Liver (tissue), 9 donors: ENCODE results near the gene UBE2E2. TPM values are rescaled to one million over a fixed set of nuclear protein-coding genes. Genes with fewer than 3 reads are reported as not detected.
"Not testable (repeated sequence)": the region's sequence is repeated elsewhere in the genome, so short reads cannot be mapped to it uniquely, and the experiment has no call there.

ENCODE experiments used
- DNase-seq: peaks from one replicate; pipeline ENCODE4 v3.0.0-alpha.2; 2017; ENCODE audit warnings: low spot score
- H3K27ac ChIP-seq, 2 donors: one replicate each; pipeline ENCODE4 v1.7.0; 2013; ENCODE audit warnings: inconsistent platforms in 2 of 2, low read length in 2 of 2, control low read depth in 1 of 2, low read depth in 1 of 2, mild to moderate bottlenecking in 1 of 2
- H3K27me3 ChIP-seq, 4 donors: one replicate each; pipeline versions ENCODE4 v1.6.1 to v1.7.0; 2013; ENCODE audit warnings: low read length in 3 of 4, inconsistent platforms in 1 of 4, mild to moderate bottlenecking in 1 of 4, moderate library complexity in 1 of 4; ENCODE audit not compliant: control insufficient read depth in 4 of 4, insufficient read depth in 4 of 4
- H3K36me3 ChIP-seq, 4 donors: one replicate each; pipeline versions ENCODE4 v1.6.1 to v1.7.0; 2013; ENCODE audit warnings: low read length in 3 of 4, mild to moderate bottlenecking in 3 of 4, low read depth in 1 of 4, moderate library complexity in 1 of 4; ENCODE audit not compliant: control insufficient read depth in 4 of 4, insufficient read depth in 3 of 4
- H3K4me1 ChIP-seq, 4 donors: one replicate each; pipeline versions ENCODE4 v1.6.1 to v1.7.0; 2013; ENCODE audit warnings: low read length in 3 of 4, mild to moderate bottlenecking in 3 of 4, moderate library complexity in 1 of 4; ENCODE audit not compliant: control insufficient read depth in 4 of 4, insufficient read depth in 4 of 4
- H3K4me3 ChIP-seq, 3 donors: one replicate each; pipeline versions ENCODE4 v1.6.1 to v1.7.0; 2013; ENCODE audit warnings: low read length in 3 of 3, control low read depth in 1 of 3, low read depth in 1 of 3, mild to moderate bottlenecking in 1 of 3
- H3K9ac ChIP-seq, 2 donors: one replicate each; pipeline ENCODE4 v1.7.0; 2013; ENCODE audit warnings: low read length in 2 of 2, mild to moderate bottlenecking in 2 of 2, moderate library complexity in 2 of 2, control low read depth in 1 of 2, low read depth in 1 of 2
- H3K9me3 ChIP-seq, 4 donors: one replicate each; pipeline versions ENCODE4 v1.6.1 to v1.7.0; 2013; ENCODE audit warnings: low read length in 3 of 4; ENCODE audit not compliant: control insufficient read depth in 4 of 4
- ATF3 ChIP-seq: IDR thresholded peaks from 2 replicates; pipeline ENCODE4 v1.6.1; 2016; ENCODE audit warnings: antibody characterized with exemption
- EGR1 ChIP-seq, 2 donors: IDR thresholded peaks; 2 replicates each; pipeline ENCODE4 v1.6.1; 2016 to 2018; ENCODE audit warnings: antibody characterized with exemption in 2 of 2, low read depth in 2 of 2
- FOXA1 ChIP-seq: IDR thresholded peaks from 2 replicates; pipeline ENCODE4 v1.6.1; 2016; ENCODE audit warnings: antibody characterized with exemption
- FOXA2 ChIP-seq: IDR thresholded peaks from 2 replicates; pipeline ENCODE4 v1.6.1; 2016; ENCODE audit warnings: antibody characterized with exemption
- HNF4A ChIP-seq, 2 donors: conservative IDR thresholded peaks; 2 replicates each; pipeline ENCODE4 v1.6.1; 2016; ENCODE audit warnings: antibody characterized with exemption in 2 of 2, mild to moderate bottlenecking in 2 of 2
- HNF4G ChIP-seq: IDR thresholded peaks from 2 replicates; pipeline ENCODE4 v1.6.1; 2016; ENCODE audit warnings: antibody characterized with exemption
- JUND ChIP-seq, 2 donors: IDR thresholded peaks; 2 replicates each; pipeline ENCODE4 v1.6.1; 2016; ENCODE audit warnings: antibody characterized with exemption in 2 of 2
- MAX ChIP-seq: IDR thresholded peaks from 2 replicates; pipeline ENCODE4 v1.6.1; 2016; ENCODE audit warnings: antibody characterized with exemption
- NR2F2 ChIP-seq: IDR thresholded peaks from 2 replicates; pipeline ENCODE4 v1.6.1; 2016; ENCODE audit warnings: antibody characterized with exemption
- RAD21 ChIP-seq, 2 donors: IDR thresholded peaks; 2 replicates each; pipeline ENCODE4 v1.6.1; 2016; ENCODE audit warnings: antibody characterized with exemption in 2 of 2, mild to moderate bottlenecking in 2 of 2
- REST ChIP-seq: IDR thresholded peaks from 2 replicates; pipeline ENCODE4 v1.6.1; 2016; ENCODE audit warnings: antibody characterized with exemption, mild to moderate bottlenecking
- RXRA ChIP-seq, 2 donors: IDR thresholded peaks; 2 replicates each; pipeline ENCODE4 v1.6.1; 2017 to 2018; ENCODE audit warnings: antibody characterized with exemption in 2 of 2, mild to moderate bottlenecking in 1 of 2
- SP1 ChIP-seq: IDR thresholded peaks from 2 replicates; pipeline ENCODE4 v1.6.1; 2018; ENCODE audit warnings: antibody characterized with exemption, mild to moderate bottlenecking
- TAF1 ChIP-seq: conservative IDR thresholded peaks from 2 replicates; pipeline ENCODE4 v1.6.1; 2016; ENCODE audit warnings: antibody characterized with exemption, mild to moderate bottlenecking
- YY1 ChIP-seq: IDR thresholded peaks from 2 replicates; pipeline ENCODE4 v1.6.1; 2016; ENCODE audit warnings: antibody characterized with exemption, mild to moderate bottlenecking
- ZBTB33 ChIP-seq: IDR thresholded peaks from 2 replicates; pipeline ENCODE4 v1.6.1; 2016; ENCODE audit warnings: antibody characterized with exemption
- WGBS: extraction: QIAGEN DNeasy Blood & Tissue Kit; methylation state at CpG from one replicate; pipeline ENCODE4 v1.1.7; 2013; 5-methylcytosine and 5-hydroxymethylcytosine counted together
- polyA plus RNA-seq, 2 donors: library from polyadenylated mRNA; stranded (reverse) in 1 of 2; unstranded in 1 of 2; fragments of 200-250 nt in 1 of 2; fragments of >200 nt in 1 of 2; fragmentation: Nextera tagmentation in 1 of 2; extraction: Ambion mirVana in 1 of 2; gene quantifications; one replicate each; pipeline versions ENCODE4 v1.2.1 to v1.2.3, GENCODE V29; 2013 to 2015
- total RNA-seq, 2 donors: library from RNA; depleted of rRNA; stranded (reverse); fragments of >200 nt; gene quantifications; one replicate each; pipeline ENCODE4 v1.2.3, GENCODE V29; 2014
- donor health status: healthy.
- donor health status: healthy.
- donor health status: healthy.
- donor health status: healthy.
- donor health status: healthy.

The UBE2E2 gene
- total and polyA plus RNA-seq, 4 donors, result 9.0 to 27.8 (median 16.8) TPM

- no peak for TF ChIP-seq RXRA (IDR thresholded peaks at IDR 0.05)
- no peak for TF ChIP-seq RAD21 (IDR thresholded peaks at IDR 0.05)
- TF ChIP-seq REST, result no peak
- TF ChIP-seq FOXA1, result no peak
- no peak for TF ChIP-seq HNF4A (conservative IDR thresholded peaks at IDR 0.05)
- TF ChIP-seq ATF3, result no peak
- no peak for TF ChIP-seq YY1
- TF ChIP-seq EGR1 (IDR thresholded peaks at IDR 0.05; ENCODE audit: low read depth in 2 of 2), result no peak
- no peak for TF ChIP-seq TAF1
- Histone ChIP-seq H3K4me1 (no peaks in the 10 kb centered on the region), H3K36me3 (no peaks in the 10 kb centered on the region), H3K27me3 (no peaks in the 10 kb centered on the region), H3K4me3 (no peak overlapping the region), H3K9ac (no peak overlapping the region), H3K9me3 (no peaks in the 10 kb centered on the region), H3K27ac (no peak overlapping the region)
- WGBS, result 74% methylated on average over 2 of the region's 2 CpGs
- DNase-seq, result no peak
These were observed 27.6 kb upstream of the UBE2E2 start for GRCh38 chr3:23175341-23176083.

GRCh38 chr3:23176839-23177238 lies 26.3 kb upstream of the UBE2E2 start:
- H3K27ac ChIP-seq, H3K4me1 ChIP-seq, H3K9me3 ChIP-seq, H3K27me3 ChIP-seq, DNase-seq, H3K4me3 ChIP-seq, H3K36me3 ChIP-seq, H3K9ac ChIP-seq: not testable (repeated sequence)
- WGBS, result 92% methylated on average over 4 of the region's 4 CpGs

GRCh38 chr3:23182996-23183513 lies 20.1 kb upstream of the UBE2E2 start:
- WGBS, result 87% methylated on average over 3 of the region's 3 CpGs
- no peak for DNase-seq
- H3K27ac ChIP-seq, result no peak overlapping the region
- no peak for TF ChIP-seq MAX
- TF ChIP-seq TAF1, result no peak
- no peak for TF ChIP-seq SP1
- no peak for TF ChIP-seq JUND (IDR thresholded peaks at IDR 0.05)
- TF ChIP-seq FOXA1, result no peak
- no peak for TF ChIP-seq RAD21 (IDR thresholded peaks at IDR 0.05)
- TF ChIP-seq HNF4A (conservative IDR thresholded peaks at IDR 0.05), result no peak
- no peak for TF ChIP-seq RXRA (IDR thresholded peaks at IDR 0.05)
- no peak for TF ChIP-seq ATF3
- TF ChIP-seq YY1, result no peak
- TF ChIP-seq HNF4G, result no peak
- TF ChIP-seq REST, result no peak
- TF ChIP-seq NR2F2, result no peak
- no peak for TF ChIP-seq FOXA2
- TF ChIP-seq EGR1 (IDR thresholded peaks at IDR 0.05; ENCODE audit: low read depth in 2 of 2), result no peak
- TF ChIP-seq ZBTB33, result no peak

More at GRCh38 chr3:23182996-23183513, 20.1 kb upstream of the UBE2E2 start:
- Histone ChIP-seq H3K9me3 (no peaks in the 10 kb centered on the region), H3K4me1 (no peaks in the 10 kb centered on the region), H3K36me3 (no peaks in the 10 kb centered on the region), H3K27me3 (peaks cover 0 to 2% (median 0%) of the 10 kb centered on the region in 4 donors), H3K4me3 (no peak overlapping the region), H3K9ac (no peak overlapping the region)
